Measurements from ENCODE around the gene RPL29. TPM values are rescaled to one million over a fixed set of nuclear protein-coding genes. Genes with fewer than 3 reads are reported as not detected.
A peak's percentile ranks its signal among the peaks of the same experiment; 100 is the strongest.

Gene RPL29
- total RNA-seq, 1 experiment from 2014 or later, result 995 TPM

DNA sequence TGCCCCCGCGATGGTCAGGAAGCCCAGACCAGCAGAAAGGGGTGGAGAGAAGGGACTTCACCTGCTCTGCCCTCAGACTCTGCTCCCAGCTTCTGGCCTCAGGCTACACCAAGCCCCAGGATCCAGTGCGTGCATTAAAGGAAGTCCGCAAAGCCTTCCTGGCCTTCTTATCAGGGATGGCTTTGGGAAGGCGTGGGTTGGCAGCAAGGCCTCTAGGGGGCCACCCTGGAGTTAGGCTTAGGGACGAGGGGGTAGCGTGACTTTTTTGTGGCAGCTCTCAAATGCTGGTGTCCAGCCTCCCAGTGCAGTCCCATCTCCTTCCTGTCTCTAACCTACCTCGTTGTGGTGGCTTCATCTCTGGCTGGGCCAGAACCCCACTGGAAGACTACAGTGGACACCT lies 18.9 kb upstream of the RPL29 start:
- ChIA-PET CTCF (interaction anchor here (0.5 to 2.0 kb wide), 2 partner anchors 17 to 608 kb away, joined by 3 to 4 read pairs; no protein-coding TSS in a partner anchor), POLR2A (no interaction called here)
- TF ChIP-seq, protein P1, sequence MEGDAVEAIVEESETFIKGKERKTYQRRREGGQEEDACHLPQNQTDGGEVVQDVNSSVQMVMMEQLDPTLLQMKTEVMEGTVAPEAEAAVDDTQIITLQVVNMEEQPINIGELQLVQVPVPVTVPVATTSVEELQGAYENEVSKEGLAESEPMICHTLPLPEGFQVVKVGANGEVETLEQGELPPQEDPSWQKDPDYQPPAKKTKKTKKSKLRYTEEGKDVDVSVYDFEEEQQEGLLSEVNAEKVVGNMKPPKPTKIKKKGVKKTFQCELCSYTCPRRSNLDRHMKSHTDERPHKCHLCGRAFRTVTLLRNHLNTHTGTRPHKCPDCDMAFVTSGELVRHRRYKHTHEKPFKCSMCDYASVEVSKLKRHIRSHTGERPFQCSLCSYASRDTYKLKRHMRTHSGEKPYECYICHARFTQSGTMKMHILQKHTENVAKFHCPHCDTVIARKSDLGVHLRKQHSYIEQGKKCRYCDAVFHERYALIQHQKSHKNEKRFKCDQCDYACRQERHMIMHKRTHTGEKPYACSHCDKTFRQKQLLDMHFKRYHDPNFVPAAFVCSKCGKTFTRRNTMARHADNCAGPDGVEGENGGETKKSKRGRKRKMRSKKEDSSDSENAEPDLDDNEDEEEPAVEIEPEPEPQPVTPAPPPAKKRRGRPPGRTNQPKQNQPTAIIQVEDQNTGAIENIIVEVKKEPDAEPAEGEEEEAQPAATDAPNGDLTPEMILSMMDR (IDR thresholded peaks at IDR 0.05; ENCODE audit: insufficient read depth in 1 of 2, low read depth in 1 of 2, low read length in 1 of 2, severe bottlenecking in 1 of 2, unreplicated experiment in 1 of 2), result peak; percentile 24 to 38
- intact Hi-C loops (cut with micrococcal nuclease; ENCODE audit: unreplicated experiment), result no loop called here
- Histone ChIP-seq H3K4me1 (no peaks in the 10 kb centered on the region), H3K4me3 (ENCODE audit: low read depth, low read length) (no peak overlapping the region), H3K9me3 (no peaks in the 10 kb centered on the region), H3K36me3 (ENCODE audit: control insufficient read depth, insufficient read depth, low read length) (no peaks in the 10 kb centered on the region), H3K27me3 (replicated peaks; ENCODE audit: control insufficient read depth, insufficient read depth, low read length) (no peaks in the 10 kb centered on the region)
- H3K9me3 Mint-ChIP-seq (ENCODE audit: unreplicated experiment), result no peaks in the 10 kb centered on the region
- DNase-seq, result peak in 1 of 2 experiments; percentile 34
- H3K4me3 Mint-ChIP-seq (ENCODE audit: unreplicated experiment), result no peak overlapping the region
- no peaks in the 10 kb centered on the region for H3K4me1 Mint-ChIP-seq (ENCODE audit: low read depth, unreplicated experiment)
- no peak overlapping the region for H3K27ac Mint-ChIP-seq (ENCODE audit: unreplicated experiment)
- no peaks in the 10 kb centered on the region for H3K27me3 Mint-ChIP-seq (ENCODE audit: insufficient read depth, unreplicated experiment)
- no TSS peak for BruUV-seq (replicated peaks)
- H3K36me3 Mint-ChIP-seq (ENCODE audit: insufficient read depth, unreplicated experiment), result no peaks in the 10 kb centered on the region

DNA sequence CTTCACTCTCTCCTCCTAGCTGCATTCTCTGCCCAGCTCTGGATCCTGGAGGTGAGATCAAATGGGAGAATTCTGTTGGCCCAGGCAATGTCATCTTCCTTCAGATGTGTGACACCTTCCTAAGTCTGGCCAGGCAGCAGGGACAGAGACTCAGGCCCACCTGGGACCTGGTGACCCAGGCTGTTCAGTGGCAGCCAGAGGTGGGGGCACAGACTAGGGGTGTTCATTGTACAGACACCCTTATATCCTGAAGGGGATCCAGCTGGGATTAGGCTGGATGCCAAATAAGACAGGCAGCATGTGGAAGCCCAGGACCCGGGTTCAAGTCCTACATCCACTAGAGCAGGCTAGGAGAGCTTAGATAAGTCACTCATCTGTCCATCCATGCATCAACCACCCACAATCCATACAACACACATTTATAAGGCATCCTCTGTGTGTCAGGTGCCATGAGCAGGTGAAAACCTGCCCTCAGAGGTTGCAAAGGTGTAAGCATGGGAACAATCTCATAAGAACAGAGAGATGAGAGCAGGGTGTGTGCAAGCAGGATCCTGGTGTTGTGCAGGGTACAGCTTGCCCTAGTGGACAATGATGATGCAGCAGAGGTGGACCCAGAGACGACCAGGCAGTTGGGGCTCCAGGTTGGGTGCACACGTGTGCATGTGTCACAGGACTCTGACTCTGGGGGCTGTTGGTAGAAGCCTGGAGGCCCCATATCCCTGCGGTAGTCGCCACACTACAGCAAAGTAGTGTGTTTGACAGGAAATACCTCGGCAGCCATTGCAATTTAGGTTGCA lies 18.3 kb upstream of the RPL29 start:
- no peaks in the 10 kb centered on the region for H3K4me1 Mint-ChIP-seq (ENCODE audit: low read depth, unreplicated experiment)
- H3K9me3 Mint-ChIP-seq (ENCODE audit: unreplicated experiment), result no peaks in the 10 kb centered on the region
- H3K36me3 Mint-ChIP-seq (ENCODE audit: insufficient read depth, unreplicated experiment), result no peaks in the 10 kb centered on the region
- Histone ChIP-seq H3K4me3 (ENCODE audit: low read depth, low read length) (no peak overlapping the region), H3K36me3 (ENCODE audit: control insufficient read depth, insufficient read depth, low read length) (no peaks in the 10 kb centered on the region), H3K4me1 (no peaks in the 10 kb centered on the region), H3K27me3 (replicated peaks; ENCODE audit: control insufficient read depth, insufficient read depth, low read length) (no peaks in the 10 kb centered on the region), H3K9me3 (no peaks in the 10 kb centered on the region)
- no peak overlapping the region for H3K27ac Mint-ChIP-seq (ENCODE audit: unreplicated experiment)
- intact Hi-C loops (cut with micrococcal nuclease; ENCODE audit: unreplicated experiment), result no loop called here
- ChIA-PET CTCF (interaction anchor here (0.5 to 2.0 kb wide), 2 partner anchors 16 to 608 kb away, joined by 3 to 4 read pairs; no protein-coding TSS in a partner anchor), POLR2A (no interaction called here)
- no TSS peak for BruUV-seq (replicated peaks)
- no peaks in the 10 kb centered on the region for H3K27me3 Mint-ChIP-seq (ENCODE audit: insufficient read depth, unreplicated experiment)
- TF ChIP-seq, protein P1 (IDR thresholded peaks at IDR 0.05; ENCODE audit: insufficient read depth in 1 of 2, low read depth in 1 of 2, low read length in 1 of 2, severe bottlenecking in 1 of 2, unreplicated experiment in 1 of 2), result no peak
- no peak for DNase-seq
- no peak overlapping the region for H3K4me3 Mint-ChIP-seq (ENCODE audit: unreplicated experiment)

- Mint-ChIP-seq H3K4me1 (ENCODE audit: low read depth, unreplicated experiment) (no peaks in the 10 kb centered on the region), H3K9me3 (ENCODE audit: unreplicated experiment) (no peaks in the 10 kb centered on the region), H3K27me3 (ENCODE audit: insufficient read depth, unreplicated experiment) (no peaks in the 10 kb centered on the region), H3K36me3 (ENCODE audit: insufficient read depth, unreplicated experiment) (no peaks in the 10 kb centered on the region), H3K4me3 (ENCODE audit: unreplicated experiment) (no peak overlapping the region), H3K27ac (ENCODE audit: unreplicated experiment) (no peak overlapping the region)
- no peak for DNase-seq
- Histone ChIP-seq H3K36me3 (ENCODE audit: control insufficient read depth, insufficient read depth, low read length) (no peaks in the 10 kb centered on the region), H3K9me3 (no peaks in the 10 kb centered on the region), H3K4me3 (ENCODE audit: low read depth, low read length) (no peak overlapping the region), H3K4me1 (no peaks in the 10 kb centered on the region), H3K27me3 (replicated peaks; ENCODE audit: control insufficient read depth, insufficient read depth, low read length) (no peaks in the 10 kb centered on the region)
- ChIA-PET CTCF (interaction anchor here (0.6 kb wide), 1 partner anchor 9 kb away, joined by 3 read pairs; no protein-coding TSS in a partner anchor), POLR2A (no interaction called here)
- intact Hi-C loops (cut with micrococcal nuclease; ENCODE audit: unreplicated experiment), result no loop called here
- TF ChIP-seq, protein P1 (IDR thresholded peaks at IDR 0.05; ENCODE audit: insufficient read depth in 1 of 2, low read depth in 1 of 2, low read length in 1 of 2, severe bottlenecking in 1 of 2, unreplicated experiment in 1 of 2), result no peak
- BruUV-seq (replicated peaks), result no TSS peak
Observed at GRCh38 chr3:52012699-52013098, 17.0 kb upstream of the RPL29 start.
